ENCODE data around the gene TBK1.
"Not testable (repeated sequence)": the region's sequence is repeated elsewhere in the genome, so short reads cannot be mapped to it uniquely, and the experiment has no call there.

Gene TBK1

GRCh38 chr12:64500394-64500793 is 48.5 kb downstream of the TBK1 start:
- no peaks in the 10 kb centered on the region for H3K9me3 ChIP-seq (ENCODE audit: low read length)
- H3K4me3 ChIP-seq (ENCODE audit: low read depth in 1 of 2, low read length in 2 of 2) = no peak overlapping the region
- no peak overlapping the region for H3K27ac ChIP-seq (ENCODE audit: low read depth, low read length)
- no peak overlapping the region for H3K9ac ChIP-seq (ENCODE audit: low read length)
- no peaks in the 10 kb centered on the region for H3K27me3 ChIP-seq (ENCODE audit: control insufficient read depth in 1 of 2, insufficient read depth in 2 of 2, low read length in 2 of 2)
- no peaks in the 10 kb centered on the region for H3K4me1 ChIP-seq (ENCODE audit: insufficient read depth, low read length)
- peaks cover 27% of the 10 kb centered on the region for H3K36me3 ChIP-seq (ENCODE audit: insufficient read depth, low read length)

DNA sequence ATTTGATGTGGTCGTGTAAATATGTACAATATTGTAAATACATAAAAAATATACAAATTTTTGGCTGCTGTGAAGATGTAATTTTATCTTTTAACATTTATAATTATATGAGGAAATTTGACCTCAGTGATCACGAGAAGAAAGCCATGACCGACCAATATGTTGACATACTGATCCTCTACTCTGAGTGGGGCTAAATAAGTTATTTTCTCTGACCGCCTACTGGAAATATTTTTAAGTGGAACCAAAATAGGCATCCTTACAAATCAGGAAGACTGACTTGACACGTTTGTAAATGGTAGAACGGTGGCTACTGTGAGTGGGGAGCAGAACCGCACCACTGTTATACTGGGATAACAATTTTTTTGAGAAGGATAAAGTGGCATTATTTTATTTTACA is 49.6 kb downstream of the TBK1 start:
- no peak overlapping the region for H3K4me3 ChIP-seq (ENCODE audit: low read depth in 1 of 2, low read length in 2 of 2)
- H3K36me3 ChIP-seq (ENCODE audit: insufficient read depth, low read length) = peaks cover 23% of the 10 kb centered on the region
- H3K27ac ChIP-seq (ENCODE audit: low read depth, low read length) = no peak overlapping the region
- H3K27me3 ChIP-seq (ENCODE audit: control insufficient read depth in 1 of 2, insufficient read depth in 2 of 2, low read length in 2 of 2) = no peaks in the 10 kb centered on the region
- H3K4me1 ChIP-seq (ENCODE audit: insufficient read depth, low read length) = no peaks in the 10 kb centered on the region
- H3K9ac ChIP-seq (ENCODE audit: low read length) = no peak overlapping the region
- H3K9me3 ChIP-seq (ENCODE audit: low read length) = no peaks in the 10 kb centered on the region

GRCh38 chr12:64506955-64507354 is 55.0 kb downstream of the TBK1 start:
- H3K9me3 ChIP-seq (ENCODE audit: low read length) = no peaks in the 10 kb centered on the region
- H3K9ac ChIP-seq (ENCODE audit: low read length) = no peak overlapping the region
- H3K27ac ChIP-seq (ENCODE audit: low read depth, low read length) = no peak overlapping the region
- H3K4me3 ChIP-seq (ENCODE audit: low read depth in 1 of 2, low read length in 2 of 2) = no peak overlapping the region
- no peaks in the 10 kb centered on the region for H3K4me1 ChIP-seq (ENCODE audit: insufficient read depth, low read length)
- no peaks in the 10 kb centered on the region for H3K27me3 ChIP-seq (ENCODE audit: control insufficient read depth in 1 of 2, insufficient read depth in 2 of 2, low read length in 2 of 2)
- no peaks in the 10 kb centered on the region for H3K36me3 ChIP-seq (ENCODE audit: insufficient read depth, low read length)

DNA sequence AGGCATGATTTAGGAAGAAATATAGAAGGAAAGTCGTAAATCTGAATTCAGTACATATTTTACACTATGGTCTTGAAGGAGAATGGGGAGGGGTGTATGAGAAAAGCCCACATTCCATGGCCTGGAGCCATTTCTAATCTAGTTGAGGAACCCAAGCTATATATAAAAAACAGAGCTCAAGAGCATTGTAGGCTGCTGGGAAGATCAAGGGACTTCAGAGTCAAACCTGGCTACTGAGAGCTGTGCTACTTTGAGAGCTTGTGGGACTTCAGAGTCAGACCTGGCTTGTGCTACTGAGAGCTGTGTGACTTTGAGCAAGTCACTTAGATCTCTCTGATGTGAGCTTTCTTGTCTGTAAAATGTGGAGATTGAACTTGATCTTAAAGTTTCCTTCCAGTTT is 58.7 kb downstream of the TBK1 start:
- Histone ChIP-seq H3K27me3 (ENCODE audit: control insufficient read depth in 1 of 2, insufficient read depth in 2 of 2, low read length in 2 of 2) (no peaks in the 10 kb centered on the region), H3K27ac (ENCODE audit: low read depth, low read length) (no peak overlapping the region), H3K4me3 (ENCODE audit: low read depth in 1 of 2, low read length in 2 of 2) (no peak overlapping the region), H3K9me3 (ENCODE audit: low read length) (no peaks in the 10 kb centered on the region), H3K4me1 (ENCODE audit: insufficient read depth, low read length) (no peaks in the 10 kb centered on the region), H3K36me3 (ENCODE audit: insufficient read depth, low read length) (no peaks in the 10 kb centered on the region), H3K9ac (ENCODE audit: low read length) (no peak overlapping the region)

DNA sequence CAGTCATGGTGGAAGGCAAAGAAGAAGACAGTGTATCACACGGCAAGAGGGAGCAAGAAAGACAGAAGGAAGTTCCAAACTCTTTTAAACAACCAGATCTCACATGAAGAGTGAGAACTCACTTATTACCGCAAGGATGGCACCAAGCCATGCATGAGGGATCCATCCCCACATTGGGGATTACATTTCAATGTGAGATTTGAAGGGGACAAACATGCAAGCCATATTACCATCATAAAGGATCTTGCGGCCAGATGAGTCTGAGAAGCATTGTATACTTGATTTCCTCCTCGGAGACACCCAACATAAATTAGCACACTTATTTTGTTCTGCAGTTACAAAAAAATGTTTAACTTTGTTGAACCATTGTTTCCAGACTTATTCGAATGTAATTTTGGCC is 66.5 kb downstream of the TBK1 start:
- Histone ChIP-seq H3K9ac (ENCODE audit: low read length) (no peak overlapping the region), H3K4me1 (ENCODE audit: insufficient read depth, low read length) (no peaks in the 10 kb centered on the region), H3K9me3 (ENCODE audit: low read length) (no peaks in the 10 kb centered on the region), H3K27ac (ENCODE audit: low read depth, low read length) (no peak overlapping the region), H3K36me3 (ENCODE audit: insufficient read depth, low read length) (no peaks in the 10 kb centered on the region), H3K4me3 (ENCODE audit: low read depth in 1 of 2, low read length in 2 of 2) (no peak overlapping the region), H3K27me3 (ENCODE audit: control insufficient read depth in 1 of 2, insufficient read depth in 2 of 2, low read length in 2 of 2) (no peaks in the 10 kb centered on the region)

DNA sequence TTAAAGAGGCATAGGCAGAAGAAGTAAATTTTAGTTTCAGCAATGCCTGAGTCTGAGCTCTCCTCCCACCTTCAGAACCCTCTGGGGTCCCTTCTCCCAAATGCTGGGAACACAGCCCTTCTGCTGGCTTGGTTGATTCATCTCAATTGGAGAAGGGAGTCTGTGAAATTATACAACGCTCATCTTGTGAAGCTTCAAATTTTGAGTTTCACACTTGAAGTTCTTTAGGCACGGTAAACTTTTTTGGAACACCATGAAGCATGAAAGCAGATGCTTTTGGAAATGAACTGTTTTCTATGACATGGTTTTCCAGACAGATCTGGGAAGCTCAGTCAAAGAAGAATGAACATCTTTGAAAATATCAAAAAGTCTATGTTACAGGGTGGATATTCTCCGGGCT is 69.9 kb downstream of the TBK1 start:
- Histone ChIP-seq H3K36me3 (ENCODE audit: insufficient read depth, low read length) (no peaks in the 10 kb centered on the region), H3K4me1 (ENCODE audit: insufficient read depth, low read length) (no peaks in the 10 kb centered on the region), H3K27ac (ENCODE audit: low read depth, low read length) (no peak overlapping the region), H3K4me3 (ENCODE audit: low read depth in 1 of 2, low read length in 2 of 2) (no peak overlapping the region), H3K27me3 (ENCODE audit: control insufficient read depth in 1 of 2, insufficient read depth in 2 of 2, low read length in 2 of 2) (no peaks in the 10 kb centered on the region), H3K9me3 (ENCODE audit: low read length) (no peaks in the 10 kb centered on the region), H3K9ac (ENCODE audit: low read length) (no peak overlapping the region)

GRCh38 chr12:64522316-64522715 is 70.4 kb downstream of the TBK1 start:
- Histone ChIP-seq H3K36me3 (ENCODE audit: insufficient read depth, low read length) (no peaks in the 10 kb centered on the region), H3K4me3 (ENCODE audit: low read depth in 1 of 2, low read length in 2 of 2) (no peak overlapping the region), H3K9me3 (ENCODE audit: low read length) (no peaks in the 10 kb centered on the region), H3K27me3 (ENCODE audit: control insufficient read depth in 1 of 2, insufficient read depth in 2 of 2, low read length in 2 of 2) (no peaks in the 10 kb centered on the region), H3K4me1 (ENCODE audit: insufficient read depth, low read length) (no peaks in the 10 kb centered on the region), H3K27ac (ENCODE audit: low read depth, low read length) (no peak overlapping the region), H3K9ac (ENCODE audit: low read length) (no peak overlapping the region)

DNA sequence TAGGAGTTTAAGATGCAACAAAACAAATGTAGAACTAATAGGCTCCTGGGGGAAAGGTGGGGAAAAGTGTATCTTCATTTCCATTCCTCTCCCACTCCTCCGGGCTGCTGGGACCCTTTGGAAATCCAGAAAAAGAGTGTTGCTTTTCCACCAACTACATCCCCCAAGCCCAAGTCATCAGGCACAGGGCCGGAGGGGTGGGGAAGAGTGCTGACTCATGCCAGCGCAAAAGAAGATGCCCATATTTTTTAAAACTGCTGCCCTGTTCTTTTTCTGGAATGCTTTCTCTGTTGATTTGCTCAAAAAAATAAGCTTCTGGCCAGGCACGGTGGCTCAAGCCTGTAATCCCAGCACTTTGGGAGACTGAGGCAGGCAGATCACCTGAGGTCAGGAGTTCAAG is 70.9 kb downstream of the TBK1 start:
- Histone ChIP-seq H3K36me3 (ENCODE audit: insufficient read depth, low read length) (no peaks in the 10 kb centered on the region), H3K4me3 (ENCODE audit: low read depth in 1 of 2, low read length in 2 of 2) (no peak overlapping the region), H3K27ac (ENCODE audit: low read depth, low read length) (no peak overlapping the region), H3K9me3 (ENCODE audit: low read length) (no peaks in the 10 kb centered on the region), H3K27me3 (ENCODE audit: control insufficient read depth in 1 of 2, insufficient read depth in 2 of 2, low read length in 2 of 2) (no peaks in the 10 kb centered on the region), H3K9ac (ENCODE audit: low read length) (no peak overlapping the region), H3K4me1 (ENCODE audit: insufficient read depth, low read length) (no peaks in the 10 kb centered on the region)

- not testable (repeated sequence) for H3K4me1 ChIP-seq (ENCODE audit: insufficient read depth, low read length); H3K27me3 ChIP-seq (ENCODE audit: control insufficient read depth in 1 of 2, insufficient read depth in 2 of 2, low read length in 2 of 2); H3K27ac ChIP-seq (ENCODE audit: low read depth, low read length); H3K9me3 ChIP-seq (ENCODE audit: low read length); H3K4me3 ChIP-seq (ENCODE audit: low read depth in 1 of 2, low read length in 2 of 2); H3K9ac ChIP-seq (ENCODE audit: low read length); H3K36me3 ChIP-seq (ENCODE audit: insufficient read depth, low read length)
Measured at GRCh38 chr12:64523565-64524444, 71.9 kb downstream of the TBK1 start.

GRCh38 chr12:64525461-64526160 is 73.7 kb downstream of the TBK1 start:
- no peaks in the 10 kb centered on the region for H3K27me3 ChIP-seq (ENCODE audit: control insufficient read depth in 1 of 2, insufficient read depth in 2 of 2, low read length in 2 of 2)
- H3K4me1 ChIP-seq (ENCODE audit: insufficient read depth, low read length) = no peaks in the 10 kb centered on the region
- H3K9ac ChIP-seq (ENCODE audit: low read length) = no peak overlapping the region
- no peaks in the 10 kb centered on the region for H3K36me3 ChIP-seq (ENCODE audit: insufficient read depth, low read length)
- no peak overlapping the region for H3K4me3 ChIP-seq (ENCODE audit: low read depth in 1 of 2, low read length in 2 of 2)
- no peak overlapping the region for H3K27ac ChIP-seq (ENCODE audit: low read depth, low read length)
- no peaks in the 10 kb centered on the region for H3K9me3 ChIP-seq (ENCODE audit: low read length)

GRCh38 chr12:64526859-64527258 is 74.9 kb downstream of the TBK1 start:
- Histone ChIP-seq H3K4me1 (ENCODE audit: insufficient read depth, low read length) (no peaks in the 10 kb centered on the region), H3K36me3 (ENCODE audit: insufficient read depth, low read length) (no peaks in the 10 kb centered on the region), H3K4me3 (ENCODE audit: low read depth in 1 of 2, low read length in 2 of 2) (no peak overlapping the region), H3K27ac (ENCODE audit: low read depth, low read length) (no peak overlapping the region), H3K9me3 (ENCODE audit: low read length) (no peaks in the 10 kb centered on the region), H3K9ac (ENCODE audit: low read length) (no peak overlapping the region), H3K27me3 (ENCODE audit: control insufficient read depth in 1 of 2, insufficient read depth in 2 of 2, low read length in 2 of 2) (no peaks in the 10 kb centered on the region)

DNA sequence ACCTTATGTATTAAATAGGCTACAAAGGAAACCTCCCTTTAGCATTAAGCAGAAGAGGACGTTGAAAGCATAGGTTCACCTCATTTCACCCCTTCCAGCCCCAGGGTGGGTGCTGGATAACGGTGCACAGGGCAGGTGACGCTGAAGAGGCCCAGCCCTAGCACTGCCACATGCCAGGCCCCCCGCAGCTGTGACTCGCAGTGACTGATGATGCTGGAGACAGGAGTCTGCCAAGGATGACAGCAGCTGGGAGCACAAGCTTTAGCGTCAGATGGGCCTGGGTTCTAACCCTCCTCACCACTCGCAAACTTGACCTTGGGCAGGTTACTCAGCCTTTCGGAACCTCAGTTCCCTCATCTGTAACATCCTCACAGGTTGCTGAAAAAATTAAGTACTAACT is 76.7 kb downstream of the TBK1 start:
- H3K4me3 ChIP-seq (ENCODE audit: low read depth in 1 of 2, low read length in 2 of 2) = no peak overlapping the region
- H3K4me1 ChIP-seq (ENCODE audit: insufficient read depth, low read length) = no peaks in the 10 kb centered on the region
- H3K27ac ChIP-seq (ENCODE audit: low read depth, low read length) = no peak overlapping the region
- H3K9ac ChIP-seq (ENCODE audit: low read length) = no peak overlapping the region
- no peaks in the 10 kb centered on the region for H3K9me3 ChIP-seq (ENCODE audit: low read length)
- H3K27me3 ChIP-seq (ENCODE audit: control insufficient read depth in 1 of 2, insufficient read depth in 2 of 2, low read length in 2 of 2) = no peaks in the 10 kb centered on the region
- H3K36me3 ChIP-seq (ENCODE audit: insufficient read depth, low read length) = no peaks in the 10 kb centered on the region
